OCI-LY3 (cell line): Measurements from ENCODE around the gene CEP55.

Experiments used
- EZH2phosphoT487 ChIP-seq: fragments of 200-600 bp; shearing (Covaris generic); IDR thresholded peaks from 2 replicates; pipeline ENCODE4 v1.6.1; 2018; ENCODE audit warnings: antibody characterized with exemption, mixed run types, low read depth
- TF ChIP-seq, protein P1 (sequence below): fragments of 200-600, 300-600 bp; sonication (generic); IDR thresholded peaks from 2 replicates; pipeline ENCODE4 v1.5.1; 2014; ENCODE audit warnings: antibody characterized with exemption, low read length, low read depth

DNA sequence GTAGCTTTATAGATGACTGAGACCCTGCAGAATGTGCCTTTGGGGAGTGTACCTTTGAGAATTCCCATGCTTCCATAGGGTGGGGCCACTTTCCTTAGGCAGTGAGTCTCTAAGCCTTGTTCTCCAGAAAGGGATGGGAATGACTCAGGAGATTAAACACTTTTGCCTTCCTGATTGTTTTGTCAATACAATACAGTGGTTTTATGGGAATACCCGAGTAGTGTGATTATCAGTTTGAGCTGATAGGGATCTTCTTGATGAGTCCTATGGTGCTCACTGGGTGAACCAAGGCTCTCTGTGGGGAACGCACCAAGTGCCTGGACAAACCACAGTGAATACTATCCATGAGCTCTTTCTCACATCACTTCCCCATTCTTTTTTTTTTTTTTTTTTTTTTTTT lies 20.5 kb upstream of the CEP55 start:
- TF ChIP-seq, protein P1, sequence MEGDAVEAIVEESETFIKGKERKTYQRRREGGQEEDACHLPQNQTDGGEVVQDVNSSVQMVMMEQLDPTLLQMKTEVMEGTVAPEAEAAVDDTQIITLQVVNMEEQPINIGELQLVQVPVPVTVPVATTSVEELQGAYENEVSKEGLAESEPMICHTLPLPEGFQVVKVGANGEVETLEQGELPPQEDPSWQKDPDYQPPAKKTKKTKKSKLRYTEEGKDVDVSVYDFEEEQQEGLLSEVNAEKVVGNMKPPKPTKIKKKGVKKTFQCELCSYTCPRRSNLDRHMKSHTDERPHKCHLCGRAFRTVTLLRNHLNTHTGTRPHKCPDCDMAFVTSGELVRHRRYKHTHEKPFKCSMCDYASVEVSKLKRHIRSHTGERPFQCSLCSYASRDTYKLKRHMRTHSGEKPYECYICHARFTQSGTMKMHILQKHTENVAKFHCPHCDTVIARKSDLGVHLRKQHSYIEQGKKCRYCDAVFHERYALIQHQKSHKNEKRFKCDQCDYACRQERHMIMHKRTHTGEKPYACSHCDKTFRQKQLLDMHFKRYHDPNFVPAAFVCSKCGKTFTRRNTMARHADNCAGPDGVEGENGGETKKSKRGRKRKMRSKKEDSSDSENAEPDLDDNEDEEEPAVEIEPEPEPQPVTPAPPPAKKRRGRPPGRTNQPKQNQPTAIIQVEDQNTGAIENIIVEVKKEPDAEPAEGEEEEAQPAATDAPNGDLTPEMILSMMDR = no peak
- TF ChIP-seq EZH2phosphoT487 = no peak
